Amygdala (tissue), 56 donors: ENCODE results near the gene ASB18.
A peak's percentile ranks its signal among the peaks of the same experiment; 100 is the strongest.

Experiments used
- DNase-seq, 56 donors: peaks; one replicate each; lab custom pipeline; 2025; lab: John Stamatoyannopoulos, UW

Gene ASB18

GRCh38 chr2:236176951-236177350 is 87.3 kb downstream of the ASB18 start:
- DNase-seq: no peak

DNA sequence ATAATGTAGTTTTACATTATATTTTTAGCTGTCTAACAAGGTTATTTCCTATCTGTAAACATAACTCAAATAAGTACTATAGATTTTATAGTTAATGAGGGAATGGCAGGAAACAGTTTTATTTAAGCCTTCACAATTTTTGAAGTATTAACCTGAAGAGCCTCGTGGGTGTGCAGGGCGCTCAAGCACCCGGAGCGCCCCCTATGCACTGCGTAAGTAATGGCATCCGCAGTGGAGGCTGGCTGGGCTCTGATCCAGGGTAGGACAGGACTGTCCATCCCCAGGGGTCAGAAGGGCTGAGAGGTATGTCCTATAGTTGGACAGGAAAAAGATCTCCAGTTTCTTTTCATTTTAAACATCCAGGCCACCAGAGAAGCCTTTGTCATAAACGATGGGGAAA is 87.8 kb downstream of the ASB18 start:
- no peak for DNase-seq

DNA sequence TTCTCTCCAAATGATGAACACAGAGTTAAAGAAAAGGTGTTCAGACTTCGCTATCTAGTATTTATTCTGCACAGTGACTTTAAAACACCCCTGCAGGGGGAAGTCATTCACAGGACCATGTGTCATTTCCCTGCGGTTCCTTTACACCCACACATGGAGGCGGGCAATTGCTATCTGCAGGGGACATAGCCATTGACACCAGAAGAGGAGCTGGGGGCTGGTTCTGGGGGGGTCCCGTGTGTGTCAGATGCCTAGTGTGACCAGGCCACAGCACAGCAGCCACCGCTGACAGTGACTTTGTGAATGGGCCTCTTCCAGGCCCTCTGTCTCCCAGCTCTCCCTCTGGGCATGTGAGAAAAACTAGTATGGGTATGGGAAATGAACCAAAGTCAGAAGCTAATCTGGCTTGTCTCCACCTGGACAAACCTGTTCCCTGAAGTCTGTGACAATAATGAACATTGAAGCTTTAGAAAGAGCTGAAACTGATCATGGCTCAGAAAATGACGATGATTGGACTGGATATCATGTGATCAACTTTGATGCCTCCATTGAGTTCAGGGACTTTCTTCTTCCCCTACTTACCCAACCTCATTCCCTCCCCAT is 88.6 kb downstream of the ASB18 start:
- no peak for DNase-seq

GRCh38 chr2:236173729-236174607 is 90.2 kb downstream of the ASB18 start:
- no peak for DNase-seq

GRCh38 chr2:236173036-236173728 is 91.0 kb downstream of the ASB18 start:
- no peak for DNase-seq

DNA sequence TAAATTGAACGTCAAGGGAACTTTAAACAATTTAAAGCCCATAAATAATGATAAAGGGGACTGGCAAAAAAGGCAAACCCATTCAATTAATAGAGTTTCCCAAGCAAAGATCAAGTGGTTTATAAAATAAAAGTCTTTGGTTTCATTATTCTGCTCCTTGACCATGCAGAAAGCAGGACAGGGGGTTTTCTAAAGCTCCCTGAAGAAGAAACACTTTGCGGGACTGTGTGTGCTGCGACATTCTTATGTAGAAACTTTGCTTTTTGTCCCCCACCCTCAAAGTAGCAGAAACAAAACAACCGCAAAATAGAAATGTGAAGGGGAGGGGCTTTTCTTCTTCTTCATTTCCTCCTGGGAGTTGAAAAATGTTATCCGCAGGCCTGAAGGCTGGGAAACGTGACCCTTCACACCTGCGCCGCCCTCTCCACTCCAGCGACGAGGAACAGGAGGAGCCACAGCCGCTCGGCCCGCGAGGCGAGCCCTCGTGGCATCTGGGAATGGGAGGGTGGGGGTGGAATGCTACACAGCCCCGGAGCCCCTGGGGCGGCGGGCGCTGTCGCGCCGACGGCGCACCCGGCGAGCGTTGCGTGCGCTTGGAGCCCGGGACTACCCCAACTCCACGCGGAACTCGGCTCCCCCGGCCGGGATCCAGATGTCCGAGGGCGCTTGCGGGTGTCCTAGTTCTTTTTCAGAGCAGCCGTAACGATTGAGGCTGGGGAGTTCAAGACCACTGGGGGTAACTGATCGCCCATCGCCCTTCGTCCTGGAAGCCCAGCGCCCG is 91.8 kb downstream of the ASB18 start:
- DNase-seq: no peak

DNA sequence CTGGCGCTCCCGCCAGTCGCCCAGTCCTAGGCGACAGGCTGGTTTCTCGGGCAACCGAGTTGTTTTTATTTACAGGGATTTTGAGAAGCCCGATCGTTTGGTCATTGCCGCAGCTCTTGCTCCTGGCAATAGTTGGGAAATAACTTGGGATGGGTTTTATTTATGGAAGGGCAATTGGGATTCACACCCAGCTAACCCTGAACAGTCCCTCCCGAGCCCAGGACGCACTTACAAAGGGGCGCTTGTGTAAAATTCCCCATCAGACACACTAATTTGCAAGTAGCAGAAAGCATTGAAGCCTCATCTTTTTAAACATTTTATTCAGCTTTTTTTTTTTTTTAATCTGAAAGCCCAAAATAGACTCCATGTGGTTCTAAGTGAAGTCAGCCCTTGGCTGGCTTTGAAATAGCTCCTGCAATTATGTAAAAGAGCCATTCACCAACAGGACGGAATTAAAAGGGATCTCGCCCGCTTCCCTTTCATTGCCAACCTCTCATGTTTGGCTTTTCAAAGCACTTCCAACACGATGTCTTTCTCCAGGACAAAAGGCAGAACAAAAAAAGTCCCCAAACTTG is 92.4 kb downstream of the ASB18 start:
- peak in 1 of 56 donors; percentile 12 for DNase-seq

DNA sequence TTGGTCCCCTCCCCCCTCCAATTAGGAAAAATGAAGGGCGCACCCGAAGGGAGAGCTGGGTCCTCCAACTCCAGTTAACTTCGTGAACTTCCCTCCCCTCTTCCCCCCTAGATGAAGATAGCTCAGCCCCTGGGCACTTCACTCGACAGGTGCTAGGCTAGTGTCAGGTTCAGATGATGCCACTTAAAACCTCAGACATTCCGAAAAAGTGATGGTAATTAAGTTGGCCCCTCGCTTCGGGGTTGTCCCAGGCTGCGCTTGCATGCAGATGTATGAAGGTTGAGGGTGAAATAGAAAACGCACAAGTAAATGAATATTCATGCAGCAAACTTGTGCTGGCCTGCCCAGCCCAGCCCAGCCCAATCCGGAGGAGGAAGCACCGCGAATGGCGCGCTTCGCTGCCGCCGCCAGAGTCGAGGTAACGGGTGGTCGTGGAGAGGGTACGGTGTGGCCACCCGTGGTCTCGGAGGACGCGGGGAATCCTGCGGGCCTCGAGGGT is 93.0 kb downstream of the ASB18 start:
- no peak for DNase-seq

DNA sequence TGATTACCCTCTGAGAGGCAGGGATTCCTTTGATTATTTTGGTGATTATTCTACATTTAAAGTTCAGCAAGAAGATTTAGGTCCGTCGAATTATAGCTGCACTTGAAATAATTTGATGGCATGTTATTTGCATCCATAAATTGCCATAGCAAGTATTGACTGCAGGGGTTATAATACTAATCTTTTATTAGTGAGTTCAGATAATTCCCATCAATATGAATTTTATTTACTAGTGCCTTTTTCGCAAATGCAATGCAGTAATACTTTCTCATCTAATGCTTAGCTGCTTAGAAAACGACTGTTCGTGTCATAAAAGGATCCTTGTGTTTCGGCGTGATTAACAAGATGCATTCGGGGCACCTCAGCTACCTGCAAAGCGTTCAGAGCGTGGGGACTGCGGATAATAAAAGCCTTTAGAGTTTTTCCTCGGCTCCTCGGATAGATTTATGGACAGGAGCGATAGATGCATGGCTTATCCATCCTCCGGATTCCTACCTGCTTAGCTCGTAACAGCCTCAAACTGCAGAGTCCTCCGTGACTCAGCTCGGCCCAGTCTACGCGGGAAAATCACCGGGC is 93.5 kb downstream of the ASB18 start:
- no peak for DNase-seq

GRCh38 chr2:236169741-236170589 is 94.2 kb downstream of the ASB18 start:
- no peak for DNase-seq

GRCh38 chr2:236169151-236169721 is 95.0 kb downstream of the ASB18 start:
- DNase-seq: no peak

DNA sequence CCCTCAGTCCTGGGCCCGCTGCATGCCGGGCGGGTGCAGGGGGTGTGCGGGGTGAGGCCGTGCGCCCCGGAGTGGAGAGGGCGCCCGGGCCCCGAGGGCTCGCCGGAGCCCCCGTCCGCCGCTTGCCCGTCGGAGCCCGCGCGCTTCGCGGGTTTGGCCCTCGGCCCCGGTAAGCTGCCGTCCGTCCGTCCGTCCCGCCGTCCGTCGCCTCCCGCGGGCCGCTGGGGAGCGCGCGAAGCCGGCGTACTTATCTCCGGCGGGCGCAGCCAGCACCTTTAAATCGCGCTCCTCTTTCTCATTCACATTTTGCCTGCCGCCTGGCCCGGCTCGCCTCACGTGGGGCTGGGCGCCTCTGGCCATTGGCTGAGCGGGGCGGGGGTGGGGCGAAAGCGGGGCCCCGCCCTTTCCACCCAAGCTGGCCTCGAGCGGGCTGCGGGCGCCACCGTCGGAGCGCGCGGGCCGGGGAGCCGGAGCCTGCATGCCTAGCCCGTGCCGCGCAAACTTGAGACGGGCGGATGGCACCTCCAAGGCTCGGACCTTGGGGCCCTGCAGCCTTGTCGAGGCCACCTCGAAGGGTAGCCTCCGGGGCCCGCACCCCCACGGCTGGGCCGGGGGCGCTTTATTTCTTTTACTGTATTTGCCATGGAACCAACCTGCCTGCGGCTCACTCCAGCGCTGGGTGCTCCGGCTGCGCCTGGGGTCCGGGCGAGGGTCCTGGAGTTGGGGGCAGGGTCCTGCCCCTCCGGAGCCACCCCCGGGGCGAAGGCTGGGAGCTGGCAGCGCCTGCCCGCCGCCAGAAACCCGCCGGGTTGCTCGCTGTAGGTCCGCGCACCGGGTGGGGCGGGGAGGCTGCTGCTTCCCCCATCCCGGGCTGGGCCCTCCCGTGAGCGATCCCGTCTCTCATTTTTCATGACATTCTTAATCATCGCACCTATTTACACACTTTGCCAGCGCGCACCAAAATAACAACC is 95.8 kb downstream of the ASB18 start, which contains the start of gene GBX2:
TSS of gene GBX2 (minus strand) at position 277 of the 971 bp plus-strand sequence. CDS start 415 bp downstream, outside the sequence.
- DNase-seq: peak in 9 of 56 donors; percentile 5 to 47 (median 20)

GRCh38 chr2:236167297-236168109 is 96.7 kb downstream of the ASB18 start:
- peak in 1 of 56 donors; percentile 15 for DNase-seq

DNA sequence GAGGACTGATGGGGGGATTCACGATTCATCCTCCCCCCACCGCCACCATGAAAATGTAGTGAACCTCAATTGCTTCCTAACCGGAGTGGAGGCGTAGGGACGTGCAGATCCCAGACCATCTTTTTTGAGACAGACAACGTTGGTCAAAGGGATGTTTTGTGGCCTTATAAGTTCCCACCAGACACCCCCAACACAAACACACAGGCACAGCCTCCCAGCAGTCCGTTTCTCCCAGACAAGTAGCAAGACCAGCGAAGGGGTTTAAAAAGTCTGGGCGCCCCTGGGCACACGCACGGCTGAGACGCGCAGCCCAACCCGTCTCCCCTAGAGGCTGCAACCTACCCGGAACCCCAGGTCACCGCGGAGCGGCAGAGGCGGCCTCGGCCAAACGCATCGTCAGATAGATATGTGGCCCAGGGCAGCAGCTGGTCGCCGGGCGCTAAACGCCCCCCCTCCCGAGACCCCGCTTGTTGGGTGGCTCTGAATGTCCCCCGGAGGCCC is 97.4 kb downstream of the ASB18 start:
- DNase-seq: no peak

DNA sequence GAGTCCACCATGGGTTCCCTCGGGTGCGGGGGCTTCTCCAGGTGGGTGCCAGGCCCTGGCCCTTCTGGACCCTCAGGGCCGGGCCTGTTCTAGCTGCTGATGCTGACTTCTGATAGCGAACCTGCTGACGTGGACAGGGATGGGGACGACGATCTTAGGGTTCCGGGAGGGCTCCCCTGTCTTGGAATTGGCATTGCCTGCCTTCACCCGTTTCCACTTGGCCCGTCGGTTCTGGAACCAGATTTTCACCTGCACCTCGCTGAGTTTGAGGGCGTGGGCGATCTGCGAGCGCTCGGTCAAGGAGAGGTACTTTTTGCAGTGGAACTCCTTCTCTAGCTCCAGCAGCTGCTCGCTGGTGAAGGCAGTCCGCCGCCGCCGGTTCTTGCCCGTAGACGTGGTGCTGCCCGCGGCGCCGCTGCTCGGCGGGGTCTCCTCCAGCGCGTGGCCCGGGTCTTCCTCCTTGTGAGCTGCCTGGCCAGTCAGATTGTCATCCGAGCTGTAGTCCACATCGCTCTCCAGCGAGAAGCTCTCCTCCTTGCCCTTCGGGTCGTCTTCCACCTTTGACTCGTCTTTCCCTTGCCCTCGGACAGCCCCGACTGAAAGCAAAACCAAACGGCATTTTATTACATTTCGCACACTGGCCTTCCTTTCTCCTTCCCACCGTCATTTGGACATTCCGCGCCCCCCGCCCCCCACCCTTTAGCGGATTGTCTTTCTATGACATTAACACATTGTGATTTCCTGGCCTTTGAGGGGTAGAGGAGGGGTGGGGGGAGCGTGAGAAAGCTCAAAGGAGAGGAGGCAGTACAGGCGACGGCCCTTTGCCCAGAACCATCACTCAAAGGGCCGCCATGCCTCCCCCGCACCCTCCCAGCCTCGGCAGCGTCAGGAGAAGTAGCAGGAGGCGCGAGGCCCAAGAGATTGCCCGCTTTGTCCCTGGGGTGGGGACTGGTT is 98.1 kb downstream of the ASB18 start:
- no peak for DNase-seq
